ENCODE measurements around the gene WBP1L. TPM values are rescaled to one million over a fixed set of nuclear protein-coding genes. Genes with fewer than 3 reads are reported as not detected.
"Not testable (repeated sequence)": the region's sequence is repeated elsewhere in the genome, so short reads cannot be mapped to it uniquely, and the experiment has no call there.

The WBP1L gene
- 10 to 100 TPM; 34.1 to 53.1 (median 35.2) TPM for polyA plus RNA-seq

GRCh38 chr10:102743588-102744373, at the start of gene WBP1L:
WBP1L (plus strand) TSS chr10:102743948; CDS start chr10:102744054, 106 bp downstream.
- peaks cover 41 to 53% of the 10 kb centered on the region in 2 donors for H3K4me1 Mint-ChIP-seq

GRCh38 chr10:102695401-102695800, 48.3 kb upstream of the WBP1L start:
- not testable (repeated sequence) for H3K4me1 Mint-ChIP-seq; H3K9me3 Mint-ChIP-seq; H3K27me3 Mint-ChIP-seq (ENCODE audit: low read depth in 3 of 3); H3K27ac Mint-ChIP-seq; DNase-seq; H3K4me3 Mint-ChIP-seq
- H3K36me3 Mint-ChIP-seq = peaks cover 22 to 31% (median 26%) of the 10 kb centered on the region in 3 donors

More at GRCh38 chr10:102743588-102744373, at the start of gene WBP1L:
- peaks cover 2 to 7% (median 7%) of the 10 kb centered on the region in 3 donors for H3K27me3 Mint-ChIP-seq (ENCODE audit: low read depth in 3 of 3)
- peaks cover 0 to 7% (median 0%) of the 10 kb centered on the region in 3 donors for H3K36me3 Mint-ChIP-seq
- DNase-seq = peak; percentile 96 to 97 (median 97)
- H3K27ac Mint-ChIP-seq = peak within 1 kb of the TSS; percentile 77 to 95 (median 92)
- no peaks in the 10 kb centered on the region for H3K9me3 Mint-ChIP-seq
- H3K4me3 Mint-ChIP-seq = peak within 1 kb of the TSS; percentile 88 to 100 (median 92)

DNA sequence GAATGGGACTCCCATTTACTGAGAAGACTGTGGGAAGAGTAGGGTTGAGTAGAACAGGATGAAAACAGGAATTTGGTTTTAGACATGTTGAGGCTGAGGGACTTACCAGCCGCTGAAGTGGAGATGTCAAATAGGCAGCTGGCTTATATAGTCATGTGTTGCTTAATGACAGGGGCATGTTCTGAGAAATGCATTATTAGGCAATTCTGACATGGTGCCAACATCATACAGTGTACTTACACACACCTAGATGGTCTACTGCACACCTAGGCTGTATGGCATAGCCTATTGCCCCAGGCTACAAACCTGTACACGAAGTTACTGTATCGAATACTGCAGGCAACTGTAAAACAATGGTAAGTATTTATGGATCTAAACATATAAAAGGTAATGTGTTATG, 47.0 kb upstream of the WBP1L start:
- H3K4me3 Mint-ChIP-seq = no peak overlapping the region
- no peak overlapping the region for H3K27ac Mint-ChIP-seq

GRCh38 chr10:102698894-102699293, 44.9 kb upstream of the WBP1L start:
- peaks cover 22 to 28% (median 26%) of the 10 kb centered on the region in 3 donors for H3K36me3 Mint-ChIP-seq
- H3K4me1 Mint-ChIP-seq = no peaks in the 10 kb centered on the region
- H3K9me3 Mint-ChIP-seq = no peaks in the 10 kb centered on the region
- H3K27ac Mint-ChIP-seq = no peak overlapping the region
- H3K27me3 Mint-ChIP-seq (ENCODE audit: low read depth in 3 of 3) = no peaks in the 10 kb centered on the region
- no peak for DNase-seq
- H3K4me3 Mint-ChIP-seq = no peak overlapping the region

More for the DNA sequence above, 47.0 kb upstream of the WBP1L start:
- Mint-ChIP-seq H3K27me3 (ENCODE audit: low read depth in 3 of 3) (no peaks in the 10 kb centered on the region), H3K4me1 (no peaks in the 10 kb centered on the region), H3K36me3 (peaks cover 22 to 31% (median 26%) of the 10 kb centered on the region in 3 donors), H3K9me3 (no peaks in the 10 kb centered on the region)
- no peak for DNase-seq

DNA sequence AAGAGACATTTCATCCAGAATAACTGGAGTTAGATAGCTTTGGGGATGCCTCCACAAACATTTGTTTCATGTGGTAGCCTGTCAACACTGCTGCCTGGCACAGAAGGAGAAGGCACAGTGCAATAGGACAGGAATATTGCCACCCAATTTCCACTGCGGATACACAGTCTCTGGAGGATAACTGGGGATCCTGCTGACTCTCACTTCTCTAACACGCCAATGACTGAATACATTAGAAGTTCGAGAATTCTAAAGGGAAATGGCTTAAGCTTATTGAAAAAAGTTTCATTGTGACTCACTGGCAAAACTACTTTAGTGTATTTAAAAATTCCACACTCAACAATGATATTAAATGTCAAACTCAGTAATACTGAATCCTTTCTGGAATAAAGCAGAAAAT, 42.5 kb upstream of the WBP1L start:
- Mint-ChIP-seq H3K36me3 (peaks cover 28 to 29% (median 29%) of the 10 kb centered on the region in 3 donors), H3K4me1 (peaks cover 0 to 13% of the 10 kb centered on the region in 2 donors), H3K27ac (no peak overlapping the region), H3K27me3 (ENCODE audit: low read depth in 3 of 3) (no peaks in the 10 kb centered on the region), H3K9me3 (no peaks in the 10 kb centered on the region), H3K4me3 (no peak overlapping the region)
- DNase-seq = no peak

GRCh38 chr10:102701796-102702195, 42.0 kb upstream of the WBP1L start:
- H3K27me3 Mint-ChIP-seq (ENCODE audit: low read depth in 3 of 3) = no peaks in the 10 kb centered on the region
- no peaks in the 10 kb centered on the region for H3K9me3 Mint-ChIP-seq
- no peak overlapping the region for H3K27ac Mint-ChIP-seq
- no peak for DNase-seq
- no peak overlapping the region for H3K4me3 Mint-ChIP-seq
- peaks cover 23 to 25% (median 24%) of the 10 kb centered on the region in 3 donors for H3K36me3 Mint-ChIP-seq
- H3K4me1 Mint-ChIP-seq = peaks cover 0 to 13% of the 10 kb centered on the region in 2 donors

DNA sequence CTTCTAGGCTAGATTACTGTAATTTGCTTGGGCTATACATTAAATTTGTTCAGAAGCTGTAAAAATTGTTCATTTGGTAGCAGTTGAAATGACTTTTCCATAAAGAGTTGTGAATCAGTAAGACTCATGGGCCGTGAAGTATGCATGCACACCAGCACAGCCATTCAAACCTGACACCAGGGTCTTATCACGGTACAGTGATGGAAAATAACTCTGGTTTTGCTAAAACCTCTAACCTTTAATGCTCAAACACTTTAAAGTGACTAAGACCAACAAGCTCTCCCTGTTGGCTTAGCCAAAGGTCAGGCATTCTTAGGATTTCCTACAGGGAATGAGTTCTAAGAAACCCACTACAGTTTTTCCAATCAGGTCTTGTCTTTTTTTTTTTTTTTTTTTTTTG, 41.0 kb upstream of the WBP1L start:
- H3K36me3 Mint-ChIP-seq = peaks cover 18 to 20% (median 19%) of the 10 kb centered on the region in 3 donors
- H3K4me3 Mint-ChIP-seq = no peak overlapping the region
- H3K27me3 Mint-ChIP-seq (ENCODE audit: low read depth in 3 of 3) = no peaks in the 10 kb centered on the region
- DNase-seq = no peak
- no peaks in the 10 kb centered on the region for H3K9me3 Mint-ChIP-seq
- H3K4me1 Mint-ChIP-seq = peaks cover 0 to 20% of the 10 kb centered on the region in 2 donors
- H3K27ac Mint-ChIP-seq = no peak overlapping the region

GRCh38 chr10:102704915-102705314, 38.8 kb upstream of the WBP1L start:
- H3K27ac Mint-ChIP-seq = peak overlapping the region in 2 of 6 donors; percentile 27 to 45
- DNase-seq = no peak
- no peaks in the 10 kb centered on the region for H3K9me3 Mint-ChIP-seq
- no peaks in the 10 kb centered on the region for H3K27me3 Mint-ChIP-seq (ENCODE audit: low read depth in 3 of 3)
- H3K4me1 Mint-ChIP-seq = peaks cover 0 to 20% of the 10 kb centered on the region in 2 donors
- no peak overlapping the region for H3K4me3 Mint-ChIP-seq
- peaks cover under 1 to 7% (median 6%) of the 10 kb centered on the region in 3 donors for H3K36me3 Mint-ChIP-seq

GRCh38 chr10:102705531-102705930, 38.2 kb upstream of the WBP1L start:
- H3K4me3 Mint-ChIP-seq = no peak overlapping the region
- peaks cover 0 to 7% (median 6%) of the 10 kb centered on the region in 3 donors for H3K36me3 Mint-ChIP-seq
- no peaks in the 10 kb centered on the region for H3K9me3 Mint-ChIP-seq
- H3K27me3 Mint-ChIP-seq (ENCODE audit: low read depth in 3 of 3) = no peaks in the 10 kb centered on the region
- no peak for DNase-seq
- peaks cover 0 to 21% of the 10 kb centered on the region in 2 donors for H3K4me1 Mint-ChIP-seq
- peak overlapping the region in 1 of 6 donors; percentile 45 for H3K27ac Mint-ChIP-seq

GRCh38 chr10:102710609-102711008, 33.1 kb upstream of the WBP1L start:
- Mint-ChIP-seq H3K36me3 (no peaks in the 10 kb centered on the region), H3K9me3 (no peaks in the 10 kb centered on the region), H3K27me3 (ENCODE audit: low read depth in 3 of 3) (peaks cover 0 to 6% (median 5%) of the 10 kb centered on the region in 3 donors), H3K4me3 (peak overlapping the region in 1 of 5 donors; percentile 67), H3K27ac (peak overlapping the region in 3 of 6 donors; percentile 42 to 75 (median 43)), H3K4me1 (peaks cover 19 to 32% of the 10 kb centered on the region in 2 donors)
- no peak for DNase-seq

GRCh38 chr10:102712089-102712488, 31.7 kb upstream of the WBP1L start:
- H3K36me3 Mint-ChIP-seq = no peaks in the 10 kb centered on the region
- no peaks in the 10 kb centered on the region for H3K9me3 Mint-ChIP-seq
- peaks cover 24 to 34% of the 10 kb centered on the region in 2 donors for H3K4me1 Mint-ChIP-seq
- peaks cover 0 to 6% (median 5%) of the 10 kb centered on the region in 3 donors for H3K27me3 Mint-ChIP-seq (ENCODE audit: low read depth in 3 of 3)
- no peak for DNase-seq
- H3K27ac Mint-ChIP-seq = peak overlapping the region in 1 of 6 donors; percentile 40
- H3K4me3 Mint-ChIP-seq = peak overlapping the region in 1 of 5 donors; percentile 91

DNA sequence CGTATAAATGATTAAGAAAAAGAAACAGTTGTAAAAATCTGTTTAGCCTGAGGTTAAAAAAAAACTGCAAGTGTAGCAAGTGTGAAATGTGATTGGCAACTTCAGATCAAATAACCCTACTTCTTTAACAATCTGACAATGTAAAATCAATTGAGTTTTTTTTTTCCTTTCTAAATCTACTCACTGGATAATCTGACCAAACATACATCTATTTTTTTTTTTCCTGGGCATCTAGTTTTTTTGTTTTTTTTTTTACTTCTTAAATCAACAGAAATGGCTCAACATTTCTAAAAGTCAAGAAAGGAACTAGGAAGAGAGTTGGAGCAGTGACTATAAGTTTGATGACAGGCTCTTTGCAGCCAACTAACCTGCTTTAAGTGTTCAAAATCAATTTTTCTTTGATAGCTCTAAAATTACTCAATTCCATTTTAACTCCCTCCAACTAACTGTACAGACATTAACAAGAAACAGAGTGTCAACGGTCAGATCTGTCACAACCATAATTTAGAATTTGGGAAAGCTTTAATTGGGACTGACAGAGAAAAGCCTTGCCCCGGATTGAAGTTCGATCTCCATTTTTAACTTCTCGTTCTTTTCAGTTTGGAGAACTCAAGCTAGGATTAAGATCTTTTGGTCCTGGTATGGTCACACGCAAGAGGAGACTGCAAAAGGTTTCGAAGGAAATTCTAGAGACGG, 30.8 kb upstream of the WBP1L start:
- peaks cover 0 to 6% (median 5%) of the 10 kb centered on the region in 3 donors for H3K27me3 Mint-ChIP-seq (ENCODE audit: low read depth in 3 of 3)
- H3K27ac Mint-ChIP-seq = peak overlapping the region; percentile 57 to 93 (median 87)
- H3K9me3 Mint-ChIP-seq = no peaks in the 10 kb centered on the region
- H3K4me3 Mint-ChIP-seq = peak overlapping the region; percentile 86 to 97 (median 91)
- H3K4me1 Mint-ChIP-seq = peaks cover 24 to 29% of the 10 kb centered on the region in 2 donors
- peaks cover 0 to 3% (median 0%) of the 10 kb centered on the region in 3 donors for H3K36me3 Mint-ChIP-seq
- no peak for DNase-seq

DNA sequence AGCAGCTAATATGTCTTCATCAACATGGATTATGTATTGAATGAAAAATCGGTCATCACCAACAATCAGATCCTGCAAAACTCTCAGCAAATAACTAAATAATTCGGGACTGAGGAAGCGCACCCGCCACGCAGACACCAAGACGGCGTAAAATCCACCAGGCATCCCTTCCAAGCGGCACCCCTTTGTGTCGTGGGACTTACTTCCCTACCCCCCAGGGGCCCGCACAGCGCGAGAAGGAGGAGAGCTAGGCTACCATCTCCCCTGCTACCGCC, 30.3 kb upstream of the WBP1L start:
- Mint-ChIP-seq H3K36me3 (peaks cover 0 to 3% (median 0%) of the 10 kb centered on the region in 3 donors), H3K9me3 (no peaks in the 10 kb centered on the region), H3K27ac (peak overlapping the region; percentile 57 to 93 (median 87)), H3K4me3 (peak overlapping the region; percentile 86 to 97 (median 91)), H3K27me3 (ENCODE audit: low read depth in 3 of 3) (peaks cover 0 to 6% (median 5%) of the 10 kb centered on the region in 3 donors), H3K4me1 (peaks cover 24 to 29% of the 10 kb centered on the region in 2 donors)
- no peak for DNase-seq

Data from immature natural killer cell (primary cell).